Astrocyte (in vitro differentiated cells and primary cell): Measurements from ENCODE around the gene HS3ST3A1. TPM values are rescaled to one million over a fixed set of nuclear protein-coding genes. Genes with fewer than 3 reads are reported as not detected.

Experiments
- DNase-seq: peaks from one replicate; pipeline ENCODE4 v3.0.0-alpha.2; 2010; ENCODE audit warnings: low read depth
- FAIRE-seq: peaks from 2 replicates; lab custom pipeline; 2011; peaks lifted over from hg19 to GRCh38; lab: Jason Lieb, UNC
- H2AFZ ChIP-seq: 2 replicates; pipeline ENCODE4 v1.6.0; 2012; ENCODE audit warnings: low read depth, low read length, inconsistent platforms
- H3K27ac ChIP-seq: 2 replicates; pipeline ENCODE4 v1.5.1; 2011; ENCODE audit warnings: low read depth, low read length, inconsistent platforms
- H3K27me3 ChIP-seq: 2 replicates; pipeline ENCODE4 v1.6.0; 2011; ENCODE audit warnings: low read length, inconsistent platforms; ENCODE audit not compliant: insufficient read depth
- H3K36me3 ChIP-seq: 2 replicates; pipeline ENCODE4 v1.5.1; 2011; ENCODE audit warnings: low read length, inconsistent platforms; ENCODE audit not compliant: insufficient read depth
- H3K4me1 ChIP-seq: 2 replicates; pipeline ENCODE4 v1.5.1; 2011; ENCODE audit warnings: low read length, inconsistent platforms; ENCODE audit not compliant: insufficient read depth
- H3K4me2 ChIP-seq: 2 replicates; pipeline ENCODE4 v1.6.0; 2012; ENCODE audit warnings: low read length, inconsistent platforms
- H3K4me3 ChIP-seq: 2 replicates; pipeline ENCODE4 v1.5.1; 2011; ENCODE audit warnings: low read depth, mild to moderate bottlenecking, low read length, inconsistent platforms; ENCODE audit not compliant: insufficient read depth
- H3K79me2 ChIP-seq: 2 replicates; pipeline ENCODE4 v1.6.0; 2012; ENCODE audit warnings: mild to moderate bottlenecking, low read length, inconsistent platforms; ENCODE audit not compliant: insufficient read depth
- H3K9ac ChIP-seq: 2 replicates; pipeline ENCODE4 v1.6.0; 2012; ENCODE audit warnings: mild to moderate bottlenecking, low read length, inconsistent platforms
- H3K9me3 ChIP-seq: 2 replicates; pipeline ENCODE4 v1.5.1; 2012; ENCODE audit warnings: low read depth, mild to moderate bottlenecking, low read length, inconsistent platforms; ENCODE audit not compliant: insufficient read depth
- H4K20me1 ChIP-seq: 2 replicates; pipeline ENCODE4 v1.6.0; 2012; ENCODE audit warnings: low read length, inconsistent platforms; ENCODE audit not compliant: insufficient read depth
- H3K27ac Mint-ChIP-seq: one replicate; pipeline ENCODE4 v1.8.0; 2021; ENCODE audit warnings: mild to moderate bottlenecking, mixed read lengths; ENCODE audit not compliant: unreplicated experiment
- H3K27me3 Mint-ChIP-seq: one replicate; pipeline ENCODE4 v1.8.0; 2021; ENCODE audit warnings: low read depth, mixed read lengths; ENCODE audit not compliant: unreplicated experiment
- H3K36me3 Mint-ChIP-seq: one replicate; pipeline ENCODE4 v1.8.0; 2021; ENCODE audit warnings: low read depth, mixed read lengths; ENCODE audit not compliant: unreplicated experiment
- H3K4me1 Mint-ChIP-seq: one replicate; pipeline ENCODE4 v1.8.0; 2021; ENCODE audit warnings: low read depth, mixed read lengths; ENCODE audit not compliant: unreplicated experiment
- H3K4me3 Mint-ChIP-seq: one replicate; pipeline ENCODE4 v1.8.0; 2021; ENCODE audit warnings: mild to moderate bottlenecking, moderate library complexity, mixed read lengths; ENCODE audit not compliant: unreplicated experiment
- H3K9me3 Mint-ChIP-seq: one replicate; pipeline ENCODE4 v1.8.0; 2021; ENCODE audit warnings: mild to moderate bottlenecking, mixed read lengths; ENCODE audit not compliant: unreplicated experiment
- EZH2 ChIP-seq: IDR thresholded peaks from 2 replicates; pipeline ENCODE4 v1.6.1; 2012; ENCODE audit warnings: mild to moderate bottlenecking, low read length, inconsistent platforms; ENCODE audit not compliant: insufficient read depth
- total RNA-seq: library from RNA; stranded (reverse); gene quantifications from 2 replicates; pipeline ENCODE4 v1.2.1, GENCODE V29; 2021
- TF ChIP-seq, protein P1 (sequence below): IDR thresholded peaks from 2 replicates; pipeline ENCODE4 v1.5.1; 2011; ENCODE audit warnings: low read depth, mild to moderate bottlenecking, inconsistent platforms, low read length, moderate library complexity; ENCODE audit not compliant: insufficient read depth

The HS3ST3A1 gene
- total RNA-seq, 1 donor from 2014 or later = 7.6 TPM

DNA sequence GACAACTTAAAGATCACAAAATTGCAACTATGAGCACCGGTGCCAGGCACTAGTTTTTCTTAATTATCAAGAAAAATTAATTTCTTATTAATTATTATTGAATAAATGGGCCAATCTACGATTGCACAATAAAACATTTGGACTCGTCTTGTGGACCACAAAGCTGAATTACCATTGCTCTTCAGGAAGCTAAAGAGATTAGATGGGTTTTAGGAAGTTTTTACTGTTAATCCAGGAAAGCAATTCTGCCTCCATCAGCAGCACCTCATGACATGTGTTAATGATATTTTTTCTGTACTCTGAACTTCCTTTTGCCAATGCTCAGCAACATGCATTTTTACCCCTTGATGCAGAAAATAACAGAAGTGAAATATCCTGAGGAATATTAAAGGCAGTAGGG lies 37.9 kb downstream of the HS3ST3A1 start:
- DNase-seq (no peak), FAIRE-seq (no peak)
- Histone ChIP-seq H3K9me3 (peaks cover 5% of the 10 kb centered on the region), H2AFZ (no peak overlapping the region), H3K36me3 (peaks cover 8% of the 10 kb centered on the region), H3K4me1 (peaks cover 35% of the 10 kb centered on the region), H3K27me3 (no peaks in the 10 kb centered on the region), H3K9ac (no peak overlapping the region), H3K4me2 (no peak overlapping the region), H3K4me3 (no peak overlapping the region), H3K79me2 (peaks cover 79% of the 10 kb centered on the region), H4K20me1 (no peaks in the 10 kb centered on the region), H3K27ac (peak overlapping the region; percentile 95)
- Mint-ChIP-seq H3K9me3 (peaks cover 12% of the 10 kb centered on the region), H3K27ac (no peak overlapping the region), H3K36me3 (peaks cover 16% of the 10 kb centered on the region), H3K4me1 (peaks cover 47% of the 10 kb centered on the region), H3K4me3 (no peak overlapping the region), H3K27me3 (no peaks in the 10 kb centered on the region)
- no peak for TF ChIP-seq EZH2
- TF ChIP-seq, protein P1, sequence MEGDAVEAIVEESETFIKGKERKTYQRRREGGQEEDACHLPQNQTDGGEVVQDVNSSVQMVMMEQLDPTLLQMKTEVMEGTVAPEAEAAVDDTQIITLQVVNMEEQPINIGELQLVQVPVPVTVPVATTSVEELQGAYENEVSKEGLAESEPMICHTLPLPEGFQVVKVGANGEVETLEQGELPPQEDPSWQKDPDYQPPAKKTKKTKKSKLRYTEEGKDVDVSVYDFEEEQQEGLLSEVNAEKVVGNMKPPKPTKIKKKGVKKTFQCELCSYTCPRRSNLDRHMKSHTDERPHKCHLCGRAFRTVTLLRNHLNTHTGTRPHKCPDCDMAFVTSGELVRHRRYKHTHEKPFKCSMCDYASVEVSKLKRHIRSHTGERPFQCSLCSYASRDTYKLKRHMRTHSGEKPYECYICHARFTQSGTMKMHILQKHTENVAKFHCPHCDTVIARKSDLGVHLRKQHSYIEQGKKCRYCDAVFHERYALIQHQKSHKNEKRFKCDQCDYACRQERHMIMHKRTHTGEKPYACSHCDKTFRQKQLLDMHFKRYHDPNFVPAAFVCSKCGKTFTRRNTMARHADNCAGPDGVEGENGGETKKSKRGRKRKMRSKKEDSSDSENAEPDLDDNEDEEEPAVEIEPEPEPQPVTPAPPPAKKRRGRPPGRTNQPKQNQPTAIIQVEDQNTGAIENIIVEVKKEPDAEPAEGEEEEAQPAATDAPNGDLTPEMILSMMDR = no peak

DNA sequence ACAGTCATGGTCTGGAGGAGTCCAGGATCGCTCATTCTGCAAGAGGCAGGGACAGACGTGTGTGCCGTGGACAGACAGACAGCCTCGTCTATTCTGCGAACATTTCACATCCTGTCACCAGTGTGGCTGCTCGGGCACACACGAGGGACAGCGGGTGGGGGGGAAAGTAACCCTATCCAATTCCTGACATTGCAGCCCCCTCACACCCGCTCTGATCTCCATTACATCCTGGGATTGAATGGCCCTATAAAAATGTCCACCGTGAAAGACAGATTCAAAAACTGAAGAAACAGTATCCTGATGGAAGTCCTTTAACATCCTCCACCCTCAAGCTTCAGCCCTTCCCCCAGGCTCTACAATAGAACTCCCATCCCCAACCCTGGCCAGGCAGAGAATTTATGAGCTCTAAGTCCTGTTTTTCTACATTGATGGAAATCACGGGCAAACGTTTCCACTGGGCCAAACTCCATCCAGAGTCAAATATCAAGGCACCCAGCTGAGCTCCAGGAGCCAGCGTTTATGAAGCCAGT lies 39.4 kb downstream of the HS3ST3A1 start:
- no peaks in the 10 kb centered on the region for H3K27me3 ChIP-seq
- Mint-ChIP-seq H3K4me1 (peaks cover 46% of the 10 kb centered on the region), H3K4me3 (no peak overlapping the region), H3K9me3 (peaks cover 6% of the 10 kb centered on the region), H3K27ac (peak overlapping the region; percentile 99), H3K27me3 (no peaks in the 10 kb centered on the region), H3K36me3 (peaks cover 11% of the 10 kb centered on the region)
- no peak overlapping the region for H3K4me3 ChIP-seq
- H2AFZ ChIP-seq = peak overlapping the region; percentile 9
- FAIRE-seq (peak; percentile 93), DNase-seq (no peak)
- H3K36me3 ChIP-seq = peaks cover 4% of the 10 kb centered on the region
- peak overlapping the region; percentile 73 for H3K4me2 ChIP-seq
- H3K79me2 ChIP-seq = peaks cover 77% of the 10 kb centered on the region
- TF ChIP-seq EZH2 = no peak
- TF ChIP-seq, protein P1 = no peak
- H3K9me3 ChIP-seq = peaks cover under 1% of the 10 kb centered on the region
- H3K4me1 ChIP-seq = peaks cover 37% of the 10 kb centered on the region
- no peaks in the 10 kb centered on the region for H4K20me1 ChIP-seq
- peak overlapping the region; percentile 71 for H3K9ac ChIP-seq
- H3K27ac ChIP-seq = peak overlapping the region; percentile 95

GRCh38 chr17:13561606-13562270 lies 40.0 kb downstream of the HS3ST3A1 start:
- Mint-ChIP-seq H3K36me3 (peaks cover 6% of the 10 kb centered on the region), H3K9me3 (peaks cover 2% of the 10 kb centered on the region), H3K27me3 (no peaks in the 10 kb centered on the region), H3K4me3 (peak overlapping the region; percentile 31), H3K4me1 (peaks cover 52% of the 10 kb centered on the region), H3K27ac (peak overlapping the region; percentile 99)
- peaks cover 71% of the 10 kb centered on the region for H3K79me2 ChIP-seq
- H3K27ac ChIP-seq = peak overlapping the region; percentile 95
- peak overlapping the region; percentile 71 for H3K9ac ChIP-seq
- H4K20me1 ChIP-seq = no peaks in the 10 kb centered on the region
- no peaks in the 10 kb centered on the region for H3K27me3 ChIP-seq
- no peak for FAIRE-seq
- no peak for TF ChIP-seq EZH2
- TF ChIP-seq, protein P1 = no peak
- no peaks in the 10 kb centered on the region for H3K36me3 ChIP-seq
- peak overlapping the region; percentile 12 for H2AFZ ChIP-seq
- H3K4me2 ChIP-seq = peak overlapping the region; percentile 73
- peak; percentile 98 for DNase-seq
- H3K9me3 ChIP-seq = no peaks in the 10 kb centered on the region
- peaks cover 43% of the 10 kb centered on the region for H3K4me1 ChIP-seq
- no peak overlapping the region for H3K4me3 ChIP-seq
